GM12874 (cell line): ENCODE measurements around the gene GALNT1.

ENCODE experiments used
- TF ChIP-seq, protein P1 (sequence below): IDR thresholded peaks from 2 replicates; pipeline ENCODE4 v1.5.1; 2011; ENCODE audit warnings: low read depth, mild to moderate bottlenecking, control low read depth, low read length, moderate library complexity; ENCODE audit not compliant: insufficient read depth

GALNT1 gene

DNA sequence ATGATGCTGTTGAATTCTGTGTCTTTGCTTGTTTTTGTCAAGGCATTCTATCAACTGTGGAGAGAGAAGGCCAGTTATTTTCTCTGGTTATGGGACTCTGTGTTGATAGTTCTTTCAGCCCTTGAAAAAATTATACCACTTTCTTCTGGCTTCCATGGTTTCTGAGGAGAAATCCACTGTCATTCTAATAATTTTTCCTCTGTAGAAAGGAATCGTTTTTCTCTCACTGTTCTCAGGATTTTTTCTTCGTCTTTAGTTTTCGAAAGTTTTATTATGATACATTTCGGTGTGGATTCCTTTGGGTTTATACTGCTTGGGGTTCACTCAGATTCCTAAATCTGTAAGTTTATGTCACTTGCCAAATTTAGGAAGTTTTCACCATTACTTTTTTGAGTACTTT is 6.6 kb downstream of the GALNT1 start:
- TF ChIP-seq, protein P1, sequence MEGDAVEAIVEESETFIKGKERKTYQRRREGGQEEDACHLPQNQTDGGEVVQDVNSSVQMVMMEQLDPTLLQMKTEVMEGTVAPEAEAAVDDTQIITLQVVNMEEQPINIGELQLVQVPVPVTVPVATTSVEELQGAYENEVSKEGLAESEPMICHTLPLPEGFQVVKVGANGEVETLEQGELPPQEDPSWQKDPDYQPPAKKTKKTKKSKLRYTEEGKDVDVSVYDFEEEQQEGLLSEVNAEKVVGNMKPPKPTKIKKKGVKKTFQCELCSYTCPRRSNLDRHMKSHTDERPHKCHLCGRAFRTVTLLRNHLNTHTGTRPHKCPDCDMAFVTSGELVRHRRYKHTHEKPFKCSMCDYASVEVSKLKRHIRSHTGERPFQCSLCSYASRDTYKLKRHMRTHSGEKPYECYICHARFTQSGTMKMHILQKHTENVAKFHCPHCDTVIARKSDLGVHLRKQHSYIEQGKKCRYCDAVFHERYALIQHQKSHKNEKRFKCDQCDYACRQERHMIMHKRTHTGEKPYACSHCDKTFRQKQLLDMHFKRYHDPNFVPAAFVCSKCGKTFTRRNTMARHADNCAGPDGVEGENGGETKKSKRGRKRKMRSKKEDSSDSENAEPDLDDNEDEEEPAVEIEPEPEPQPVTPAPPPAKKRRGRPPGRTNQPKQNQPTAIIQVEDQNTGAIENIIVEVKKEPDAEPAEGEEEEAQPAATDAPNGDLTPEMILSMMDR, result no peak

DNA sequence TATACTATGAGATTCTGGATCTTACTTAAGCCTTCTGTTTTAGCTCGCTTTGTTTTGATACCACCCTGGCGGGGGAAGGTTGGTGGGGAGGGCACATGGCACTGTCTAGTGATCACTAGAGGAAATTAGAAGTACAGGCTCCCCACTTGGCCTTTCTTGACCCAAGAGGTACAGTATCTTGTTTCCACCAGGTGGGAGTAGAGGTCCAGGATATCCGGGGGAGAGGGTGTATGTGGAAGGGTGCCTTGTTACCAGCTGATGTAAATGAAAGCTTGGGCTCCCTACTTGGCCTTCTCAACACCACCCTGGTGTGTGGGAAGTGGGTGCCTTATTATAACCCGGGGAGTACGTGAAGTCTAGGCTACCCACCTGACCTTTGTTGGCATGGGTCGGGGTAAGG is 7.5 kb downstream of the GALNT1 start:
- TF ChIP-seq, protein P1, result no peak

- TF ChIP-seq, protein P1, result no peak
These were observed 8.0 kb downstream of the GALNT1 start for GRCh38 chr18:35589546-35589945.

DNA sequence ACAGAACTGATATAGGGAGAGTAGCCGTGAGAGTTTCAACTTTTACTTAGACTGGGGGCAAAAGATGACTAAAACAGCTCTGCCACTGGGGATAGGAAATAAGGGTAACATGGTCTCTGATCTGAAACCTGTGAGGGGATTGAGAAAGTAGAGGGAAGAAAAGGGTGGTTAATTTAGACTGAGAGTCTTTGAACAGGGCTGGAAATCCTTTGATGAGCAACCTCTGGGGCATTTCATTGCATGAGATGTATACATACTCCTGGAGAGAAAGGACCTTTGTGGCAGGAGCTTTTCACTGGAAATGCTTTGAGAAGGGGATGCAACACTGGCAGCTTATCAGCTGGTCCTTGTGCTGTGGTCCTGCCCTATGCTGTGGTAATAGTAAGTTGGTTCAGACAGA is 9.4 kb downstream of the GALNT1 start:
- TF ChIP-seq, protein P1, result no peak

- TF ChIP-seq, protein P1, result no peak
These were observed 10.8 kb downstream of the GALNT1 start for GRCh38 chr18:35592298-35592697.

- TF ChIP-seq, protein P1, result no peak
These were observed 12.3 kb downstream of the GALNT1 start for GRCh38 chr18:35593859-35594258.

DNA sequence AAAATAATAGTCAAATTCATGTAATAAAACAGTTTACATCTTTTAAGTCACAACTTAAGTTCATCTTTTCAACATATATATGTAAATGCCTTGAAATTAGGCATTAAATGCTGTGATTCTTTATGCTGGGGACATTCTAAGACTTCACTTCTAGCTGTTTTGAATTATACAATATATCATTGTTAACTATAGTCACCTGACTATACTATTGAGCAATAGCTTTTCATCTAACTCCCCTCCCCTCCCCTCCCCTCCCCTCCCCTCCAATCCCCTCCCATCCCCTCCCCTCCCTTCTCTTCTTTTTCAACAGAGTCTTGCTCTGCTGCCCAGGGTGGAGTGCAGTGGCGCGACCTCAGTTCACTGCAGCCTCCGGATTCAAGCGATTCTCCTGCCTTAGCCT is 16.2 kb downstream of the GALNT1 start:
- TF ChIP-seq, protein P1, result no peak
